Endometrial microvascular endothelial cells (primary cell): ENCODE data around the gene RGL3. TPM values are rescaled to one million over a fixed set of nuclear protein-coding genes. Genes with fewer than 3 reads are reported as not detected.
"Not testable (repeated sequence)": the region's sequence is repeated elsewhere in the genome, so short reads cannot be mapped to it uniquely, and the experiment has no call there.

Source experiments
- in situ Hi-C: cut with HindIII; loops from 2 replicates; pipeline ENCODE4 v1.10.0; 2017; ENCODE audit warnings: low sequenced_read_pairs, low pct_unique_long_range_greater_than_20kb; ENCODE audit errors: inconsistent ontology term
- total RNA-seq: library from RNA; depleted of rRNA; stranded (reverse); fragments of >200 nt; gene quantifications from one replicate; pipeline ENCODE4 v1.2.3, GENCODE V29; 2015; ENCODE audit errors: inconsistent ontology term

Gene RGL3
- total RNA-seq, 1 donor from 2014 or later, result not detected

- in situ Hi-C loops, result no loop called here
Observed at GRCh38 chr19:11423791-11424181, 4.7 kb upstream of the RGL3 start.

- in situ Hi-C loops, result no loop called here
Observed at GRCh38 chr19:11423164-11423790, 4.2 kb upstream of the RGL3 start.

GRCh38 chr19:11422163-11423065 is 3.3 kb upstream of the RGL3 start:
- in situ Hi-C loops, result no loop called here

- in situ Hi-C loops, result no loop called here
Observed at GRCh38 chr19:11421371-11422098, 2.4 kb upstream of the RGL3 start.

- in situ Hi-C loops, result no loop called here
Observed at GRCh38 chr19:11420429-11421370, 1.6 kb upstream of the RGL3 start.

- in situ Hi-C loops, result no loop called here
Observed at GRCh38 chr19:11418094-11418548, 993 bp downstream of the RGL3 start.

- in situ Hi-C loops, result no loop called here
Observed at GRCh38 chr19:11416346-11417052, 2.6 kb downstream of the RGL3 start.

GRCh38 chr19:11414544-11414943 is 4.6 kb downstream of the RGL3 start:
- in situ Hi-C loops, result no loop called here

- in situ Hi-C loops, result no loop called here
Observed at GRCh38 chr19:11410682-11411081, 8.4 kb downstream of the RGL3 start.

GRCh38 chr19:11408591-11408990 is 10.5 kb downstream of the RGL3 start:
- in situ Hi-C loops, result no loop called here

GRCh38 chr19:11406703-11407236 is 12.3 kb downstream of the RGL3 start:
- in situ Hi-C loops, result not testable (repeated sequence)

GRCh38 chr19:11405846-11406643 is 13.1 kb downstream of the RGL3 start:
- in situ Hi-C loops, result no loop called here

GRCh38 chr19:11404588-11405222 is 14.4 kb downstream of the RGL3 start:
- in situ Hi-C loops, result no loop called here

GRCh38 chr19:11401808-11402543 is 17.1 kb downstream of the RGL3 start:
- in situ Hi-C loops, result no loop called here

- in situ Hi-C loops, result no loop called here
Observed at GRCh38 chr19:11400798-11401197, 18.3 kb downstream of the RGL3 start.

GRCh38 chr19:11399667-11400066 is 19.4 kb downstream of the RGL3 start:
- in situ Hi-C loops, result no loop called here
